AML-193 (cell line): ENCODE measurements around the gene GNB3.

Experiments
- DNase-seq, 2 experiments: peaks; one replicate each; lab custom pipeline; 2025; lab: John Stamatoyannopoulos, UW

GNB3 gene

GRCh38 chr12:6840761-6841515, at the start of gene GNB3:
Gene GNB3 (plus strand): TSS chr12:6840925. CDS start chr12:6841288, 363 bp downstream.
- no peak for DNase-seq

DNA sequence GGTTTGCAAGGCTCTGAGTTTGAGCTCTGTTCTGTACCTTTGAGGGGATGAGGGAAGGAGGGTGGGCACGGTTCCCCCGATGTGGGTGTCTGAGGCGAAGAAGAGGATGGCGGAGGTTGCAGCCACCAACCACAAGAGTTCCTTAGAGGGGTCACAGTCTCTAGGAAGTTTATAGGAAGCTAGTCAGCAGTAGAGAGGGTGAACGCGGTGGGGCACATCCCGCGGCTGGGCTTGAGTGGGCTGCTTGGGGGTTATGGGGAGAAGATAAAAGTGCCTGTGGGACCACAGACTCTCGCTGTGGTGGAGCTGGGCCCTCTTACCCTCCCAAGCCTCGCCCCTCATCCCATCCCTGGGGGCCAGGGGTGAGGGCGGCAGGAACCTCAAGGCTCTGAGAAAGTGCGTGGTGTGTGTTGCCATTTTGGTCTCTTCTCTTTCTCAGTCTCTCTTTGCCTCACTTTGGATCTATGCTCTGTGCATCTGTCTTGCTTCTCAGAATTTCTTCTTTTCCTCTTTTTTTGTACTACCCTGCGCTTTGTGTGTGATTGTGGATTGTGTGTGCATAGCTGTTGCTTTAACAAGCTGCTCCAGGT, 48.7 kb upstream of the GNB3 start:
- no peak for DNase-seq

DNA sequence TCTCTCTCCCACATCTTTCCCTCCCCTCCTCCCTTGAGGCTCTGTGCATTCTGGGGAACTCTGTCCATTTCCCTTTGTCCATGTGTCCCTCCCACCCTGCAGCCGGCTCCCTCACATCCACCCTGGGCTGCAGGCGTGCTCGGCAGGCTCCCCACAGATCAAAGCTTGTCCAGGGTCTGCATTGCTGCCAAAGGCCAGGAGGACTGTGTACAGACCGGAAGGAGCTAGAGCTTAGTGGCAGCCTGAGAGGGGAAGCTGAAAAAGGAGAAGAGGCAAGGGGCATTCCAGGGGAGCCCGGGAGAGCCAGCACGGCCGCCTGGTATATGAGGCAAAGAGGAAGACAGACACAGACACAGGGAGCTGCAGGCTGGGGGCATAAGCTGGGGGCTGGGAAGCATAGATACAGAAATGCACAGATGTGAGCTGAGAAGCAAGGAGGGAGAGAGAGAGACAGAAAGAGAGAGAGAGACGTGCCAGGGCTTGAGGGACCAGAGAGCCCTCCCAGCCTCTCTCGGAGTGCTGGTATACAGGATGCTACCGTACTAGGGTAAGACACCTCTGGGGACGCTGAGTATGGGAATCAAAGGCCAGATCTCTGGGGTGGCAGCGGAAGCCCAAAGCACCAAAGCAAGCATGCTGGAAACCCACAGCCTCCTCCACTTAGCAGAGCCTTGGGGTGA, 48.1 kb upstream of the GNB3 start:
- peak; percentile 73 to 81 for DNase-seq

GRCh38 chr12:6795088-6795487, 45.6 kb upstream of the GNB3 start:
- no peak for DNase-seq

DNA sequence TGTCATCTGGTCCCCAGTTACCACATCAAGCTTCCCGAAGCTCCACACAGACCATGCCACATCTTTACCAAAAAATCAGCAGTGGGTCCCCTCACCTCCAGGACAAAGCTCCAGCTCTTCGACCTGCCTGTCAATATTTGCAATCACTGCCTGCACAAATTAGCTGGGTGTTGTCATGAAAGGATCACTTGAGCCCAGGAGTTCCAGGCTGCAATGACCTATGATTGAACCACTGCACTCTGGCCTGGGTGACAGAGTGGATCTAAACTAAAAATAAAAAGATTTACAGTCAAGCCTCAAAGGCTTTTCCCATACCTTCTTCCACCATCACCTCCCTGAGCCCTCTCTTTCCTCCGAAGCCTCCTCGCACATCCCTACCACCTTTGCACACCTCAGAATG, 44.1 kb upstream of the GNB3 start:
- no peak for DNase-seq

DNA sequence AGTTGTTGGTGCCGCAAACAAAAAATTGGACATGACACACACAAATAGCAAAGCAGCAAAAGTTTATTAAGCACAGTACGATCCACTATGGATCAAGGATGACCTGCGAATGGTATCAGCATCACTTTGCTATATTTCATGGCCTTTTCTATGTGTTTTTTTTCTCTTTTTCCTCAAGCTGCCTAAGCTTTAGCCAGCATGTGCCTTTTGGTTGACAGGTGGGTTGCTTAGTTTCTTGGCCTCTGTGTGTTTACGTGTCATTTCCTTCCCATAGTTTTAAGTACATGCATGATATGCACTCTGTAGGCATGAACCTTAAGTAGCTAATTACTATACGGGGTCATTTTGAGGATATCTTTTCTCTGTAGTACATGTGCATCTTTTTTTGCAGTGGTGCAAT, 41.6 kb upstream of the GNB3 start:
- no peak for DNase-seq

GRCh38 chr12:6807170-6807569, 33.6 kb upstream of the GNB3 start:
- no peak for DNase-seq

DNA sequence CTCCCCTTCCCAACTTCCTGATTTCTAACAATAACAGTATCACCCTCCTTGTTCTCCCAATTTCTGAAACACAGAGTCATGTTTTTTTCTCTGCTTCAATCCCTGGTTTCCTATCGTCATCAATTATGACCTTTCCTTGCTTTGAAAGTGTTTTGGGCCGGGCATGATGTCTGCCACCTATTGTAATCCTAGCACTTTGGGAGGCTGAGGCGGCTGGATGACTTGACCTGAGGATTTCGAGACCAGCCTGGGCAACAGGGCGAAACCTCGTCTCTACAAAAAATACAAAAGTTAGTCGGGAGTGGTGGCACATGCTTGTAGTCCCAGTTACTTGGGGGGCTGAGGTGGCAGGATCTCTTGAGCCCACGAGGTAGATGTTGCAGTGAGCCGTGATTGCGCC, 31.7 kb upstream of the GNB3 start:
- DNase-seq: no peak

DNA sequence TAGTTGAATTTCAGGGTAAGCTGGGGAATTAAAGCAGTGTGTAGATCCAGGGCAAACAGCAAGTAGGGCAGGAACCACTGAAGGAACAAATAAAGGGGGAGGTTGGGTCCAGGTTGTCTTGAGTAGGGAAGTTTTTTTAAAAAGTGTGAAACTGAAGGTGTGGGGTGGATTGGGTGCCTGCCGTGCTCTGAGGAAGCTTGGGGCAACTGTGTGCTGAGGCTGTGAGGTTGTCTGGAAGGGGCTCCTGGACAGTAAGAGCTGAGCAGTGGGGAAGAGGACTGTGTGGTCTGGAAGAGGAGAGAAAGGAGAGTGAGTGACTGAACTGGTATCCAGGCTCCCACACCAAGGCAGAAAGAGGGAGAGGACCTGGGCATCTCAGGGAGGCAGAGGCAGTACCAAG, 30.0 kb upstream of the GNB3 start:
- DNase-seq: no peak

DNA sequence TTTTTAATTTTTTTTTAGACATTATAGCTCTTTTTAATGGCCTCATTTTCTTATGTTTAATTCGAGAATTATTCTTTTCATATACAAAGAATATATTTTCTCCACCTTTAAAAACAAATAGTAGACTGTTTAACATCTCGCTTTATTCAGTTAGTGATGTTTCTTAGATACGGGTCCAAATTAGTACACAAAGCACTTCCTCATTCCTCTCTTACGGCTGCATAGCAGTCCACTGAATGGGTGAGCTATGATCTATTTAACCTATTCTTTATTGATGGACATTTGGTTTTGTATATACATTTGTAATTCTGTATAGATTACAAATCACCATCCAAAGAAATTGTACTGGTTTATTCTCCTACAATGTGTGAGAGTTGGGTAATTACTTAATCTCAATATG, 27.4 kb upstream of the GNB3 start:
- no peak for DNase-seq

GRCh38 chr12:6816598-6816997, 24.1 kb upstream of the GNB3 start:
- no peak for DNase-seq

- no peak for DNase-seq
Observed at GRCh38 chr12:6817098-6817497, 23.6 kb upstream of the GNB3 start.

DNA sequence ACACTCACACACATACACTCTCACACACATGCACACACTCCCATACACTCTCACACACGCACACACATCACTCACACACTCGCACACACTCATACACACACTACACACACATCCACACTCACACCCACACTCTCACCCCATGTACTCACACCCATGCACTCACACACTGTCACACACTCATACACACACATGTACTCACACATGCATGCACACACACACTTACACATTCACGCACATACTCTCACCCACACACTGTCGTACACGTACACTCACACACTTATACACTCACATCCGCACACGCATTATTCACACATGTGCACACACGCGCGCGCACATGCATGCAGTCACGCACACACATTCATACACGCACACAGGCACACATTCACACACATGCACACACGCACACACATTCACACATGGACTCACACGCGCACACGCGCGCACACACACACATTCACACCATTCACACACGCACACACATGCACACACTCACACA, 23.0 kb upstream of the GNB3 start:
- no peak for DNase-seq

- DNase-seq: no peak
Observed at GRCh38 chr12:6818222-6818621, 22.5 kb upstream of the GNB3 start.

DNA sequence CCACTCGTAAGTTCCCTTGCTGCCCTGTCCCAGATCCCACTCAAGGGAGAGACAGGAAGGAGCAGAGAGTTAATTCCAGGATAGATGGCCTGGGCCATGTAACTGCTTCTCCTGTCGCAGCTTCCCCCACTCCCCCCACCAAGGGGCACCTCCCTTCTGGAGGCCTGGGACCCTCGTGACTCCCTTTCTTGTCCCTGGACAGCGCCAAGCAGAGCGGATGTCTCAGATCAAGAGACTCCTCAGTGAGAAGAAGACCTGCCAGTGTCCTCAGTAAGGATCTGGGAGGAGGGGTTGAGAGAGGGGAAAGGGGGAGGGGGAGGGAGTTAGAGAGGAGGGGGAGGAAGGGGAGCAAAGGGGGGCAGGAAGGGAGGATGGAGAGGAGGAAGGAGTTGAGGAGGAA, 22.1 kb upstream of the GNB3 start:
- DNase-seq: no peak

DNA sequence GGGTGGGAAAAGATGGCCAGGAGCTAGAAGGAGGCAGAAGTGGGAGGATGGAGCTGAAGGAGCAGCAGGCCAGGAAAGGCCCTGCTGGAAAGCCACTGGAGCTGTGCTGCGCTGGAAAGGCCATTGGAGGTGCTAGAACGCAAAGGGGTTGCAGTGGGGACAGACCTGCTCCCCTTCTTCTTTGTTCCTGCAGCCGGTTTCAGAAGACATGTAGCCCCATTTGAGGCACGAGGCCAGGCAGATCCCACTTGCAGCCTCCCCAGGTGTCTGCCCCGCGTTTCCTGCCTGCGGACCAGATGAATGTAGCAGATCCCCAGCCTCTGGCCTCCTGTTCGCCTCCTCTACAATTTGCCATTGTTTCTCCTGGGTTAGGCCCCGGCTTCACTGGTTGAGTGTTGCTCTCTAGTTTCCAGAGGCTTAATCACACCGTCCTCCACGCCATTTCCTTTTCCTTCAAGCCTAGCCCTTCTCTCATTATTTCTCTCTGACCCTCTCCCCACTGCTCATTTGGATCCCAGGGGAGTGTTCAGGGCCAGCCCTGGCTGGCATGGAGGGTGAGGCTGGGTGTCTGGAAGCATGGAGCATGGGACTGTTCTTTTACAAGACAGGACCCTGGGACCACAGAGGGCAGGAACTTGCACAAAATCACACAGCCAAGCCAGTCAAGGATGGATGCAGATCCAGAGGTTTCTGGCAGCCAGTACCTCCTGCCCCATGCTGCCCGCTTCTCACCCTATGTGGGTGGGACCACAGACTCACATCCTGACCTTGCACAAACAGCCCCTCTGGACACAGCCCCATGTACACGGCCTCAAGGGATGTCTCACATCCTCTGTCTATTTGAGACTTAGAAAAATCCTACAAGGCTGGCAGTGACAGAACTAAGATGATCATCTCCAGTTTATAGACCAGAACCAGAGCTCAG, 21.4 kb upstream of the GNB3 start:
- DNase-seq: no peak

DNA sequence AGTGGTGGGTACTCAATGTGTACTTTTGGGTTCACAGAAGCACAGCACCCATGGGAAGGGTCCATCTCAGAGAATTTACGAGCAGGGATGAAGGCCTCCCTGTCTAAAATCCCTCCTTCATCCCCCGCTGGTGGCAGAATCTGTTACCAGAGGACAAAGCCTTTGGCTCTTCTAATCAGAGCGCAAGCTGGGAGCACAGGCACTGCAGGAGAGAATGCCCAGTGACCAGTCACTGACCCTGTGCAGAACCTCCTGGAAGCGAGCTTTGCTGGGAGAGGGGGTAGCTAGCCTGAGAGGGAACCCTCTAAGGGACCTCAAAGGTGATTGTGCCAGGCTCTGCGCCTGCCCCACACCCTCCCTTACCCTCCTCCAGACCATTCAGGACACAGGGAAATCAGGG, 20.6 kb upstream of the GNB3 start:
- DNase-seq: no peak

DNA sequence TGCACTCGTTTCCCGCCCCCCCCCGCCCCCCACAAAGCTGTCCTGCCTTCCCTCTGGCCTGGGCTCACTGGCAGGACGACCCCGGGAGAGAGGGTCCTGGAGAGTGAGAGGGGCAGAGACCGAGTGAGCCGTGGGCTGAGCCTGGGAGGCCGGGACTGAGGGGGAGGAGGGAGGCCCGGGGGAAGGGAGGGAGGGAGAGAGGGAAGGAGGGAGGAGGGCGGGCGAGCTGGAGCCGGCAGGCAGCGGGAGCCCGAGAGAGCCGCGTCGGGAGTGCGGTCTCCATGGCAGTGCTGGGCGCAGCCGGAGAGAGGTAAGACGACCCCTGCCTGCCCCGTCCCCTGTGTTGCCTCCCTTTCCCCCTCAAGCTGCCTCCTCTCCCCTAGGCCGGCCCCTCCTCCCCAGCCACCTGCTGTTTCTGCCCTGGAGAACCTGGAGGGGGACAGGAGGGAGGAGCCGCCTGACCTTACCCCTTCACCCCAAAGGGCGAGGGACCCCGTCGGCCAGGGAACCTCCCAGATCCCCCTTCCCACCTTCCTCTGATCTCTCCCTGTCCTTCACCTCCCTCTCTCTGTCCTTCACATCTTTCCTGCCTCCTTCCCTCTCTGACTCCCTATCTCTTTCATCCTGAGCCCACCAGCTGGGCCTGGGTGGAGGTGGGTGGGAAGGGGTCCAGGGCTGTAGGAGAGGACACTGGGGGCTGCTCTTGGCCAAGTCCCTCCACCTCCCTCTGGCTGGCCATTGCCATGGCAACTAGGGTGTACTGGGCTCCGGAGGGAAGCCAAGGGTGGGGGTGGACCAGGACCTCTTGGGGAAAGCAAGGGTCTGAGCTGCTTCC, 18.9 kb upstream of the GNB3 start, which contains the start of gene GPR162:
GPR162 (plus strand) TSS at position 231 of the 835 bp plus-strand sequence. CDS start 2,078 bp downstream, outside the sequence.
- peak; percentile 40 to 66 for DNase-seq

GRCh38 chr12:6822426-6823135, 18.1 kb upstream of the GNB3 start:
- no peak for DNase-seq
